HUDEP-2 (cell line): ENCODE measurements around the gene OR10V1.

ENCODE experiments used
- DNase-seq, 76 experiments: peaks; one replicate each; lab custom pipeline; 2025; ENCODE audit not compliant: unreplicated experiment in 76 of 76; lab: John Stamatoyannopoulos, UW

OR10V1 gene

GRCh38 chr11:59668950-59669610, 44.6 kb downstream of the OR10V1 start, which contains the start of gene PATL1:
TSS of gene PATL1 (minus strand) at chr11:59669037. CDS start at chr11:59668895, 142 bp downstream.
- DNase-seq = peak; percentile 41 to 98 (median 96)

GRCh38 chr11:59668188-59668949, 45.3 kb downstream of the OR10V1 start:
- DNase-seq = peak in 46 of 76 experiments; percentile 8 to 83 (median 42)

GRCh38 chr11:59667812-59668187, 45.8 kb downstream of the OR10V1 start:
- DNase-seq = no peak

GRCh38 chr11:59666969-59667368, 46.7 kb downstream of the OR10V1 start:
- no peak for DNase-seq
